Ascending aorta (tissue), 2 donors: ENCODE data around the gene WNK2. TPM values are rescaled to one million over a fixed set of nuclear protein-coding genes. Genes with fewer than 3 reads are reported as not detected.
A peak's percentile ranks its signal among the peaks of the same experiment; 100 is the strongest.

Source experiments
- DNase-seq, 2 donors: peaks; one replicate each; pipeline ENCODE4 v3.0.0-alpha.2; 2019; ENCODE audit warnings: low spot score in 2 of 2
- H3K27ac ChIP-seq, 2 donors: fragments of 200-600 bp; sonication (generic); one replicate each; pipeline ENCODE4 v1.5.1; 2016 to 2017; ENCODE audit warnings: mild to moderate bottlenecking in 1 of 2
- H3K27me3 ChIP-seq: fragments of 200-600 bp; sonication (generic); one replicate; pipeline ENCODE4 v1.5.1; 2017
- H3K36me3 ChIP-seq, 2 donors: fragments of 200-600 bp; sonication (generic); one replicate each; pipeline ENCODE4 v1.5.1; 2016
- H3K4me1 ChIP-seq, 2 donors: fragments of 200-600 bp; sonication (generic); one replicate each; pipeline ENCODE4 v1.5.1; 2016 to 2017; ENCODE audit warnings: mild to moderate bottlenecking in 1 of 2
- H3K4me3 ChIP-seq, 2 donors: fragments of 200-600 bp; sonication (generic); one replicate each; pipeline ENCODE4 v1.5.1; 2016 to 2017; ENCODE audit warnings: mild to moderate bottlenecking in 1 of 2
- H3K9me3 ChIP-seq, 2 donors: fragments of 200-600 bp; sonication (generic); one replicate each; pipeline ENCODE4 v1.5.1; 2016
- CTCF ChIP-seq, 3 experiments: fragments of 200-600 bp in 2 of 3; fragments of 450-650 bp in 1 of 3; sonication (generic) in 2 of 3; IDR thresholded peaks; one replicate each; pipeline ENCODE4 v1.5.1; 2016 to 2019; ENCODE audit warnings: antibody characterized with exemption in 3 of 3, mild to moderate bottlenecking in 1 of 3, moderate library complexity in 1 of 3
- intact Hi-C: fragments of 100-400 bp; cut with DNase I; formaldehyde crosslinking; loops from one replicate; pipeline ENCODE4 v1.15.1; 2023
- total RNA-seq: library from RNA; depleted of rRNA; stranded (reverse); fragments of >200 nt; gene quantifications from one replicate; pipeline ENCODE4 v1.1.0, GENCODE V29; 2016

Gene WNK2
- total RNA-seq, 1 donor from 2014 or later, result not detected

- intact Hi-C loops, result no loop called here
- TF ChIP-seq CTCF (IDR thresholded peaks at IDR 0.05), result peak in 2 of 3 experiments; percentile 18 to 38
- no peak overlapping the region for H3K4me3 ChIP-seq
- H3K4me1 ChIP-seq, result peaks cover 0 to 3% of the 10 kb centered on the region in 2 donors
- peak in 1 of 2 donors; percentile 63 for DNase-seq
- H3K9me3 ChIP-seq, result no peaks in the 10 kb centered on the region
- no peak overlapping the region for H3K27ac ChIP-seq
- H3K36me3 ChIP-seq, result no peaks in the 10 kb centered on the region
- H3K27me3 ChIP-seq, result no peaks in the 10 kb centered on the region
These were observed 118.8 kb downstream of the WNK2 start for GRCh38 chr9:93302586-93303257.

- TF ChIP-seq CTCF (IDR thresholded peaks at IDR 0.05), result no peak
- intact Hi-C loops, result no loop called here
- Histone ChIP-seq H3K27ac (no peak overlapping the region), H3K36me3 (no peaks in the 10 kb centered on the region), H3K27me3 (no peaks in the 10 kb centered on the region), H3K4me3 (no peak overlapping the region), H3K4me1 (peaks cover 0 to 3% of the 10 kb centered on the region in 2 donors), H3K9me3 (no peaks in the 10 kb centered on the region)
- peak in 1 of 2 donors; percentile 46 for DNase-seq
These were observed 119.4 kb downstream of the WNK2 start for GRCh38 chr9:93303258-93303771.

GRCh38 chr9:93303806-93304573 lies 120.1 kb downstream of the WNK2 start:
- Histone ChIP-seq H3K27ac (no peak overlapping the region), H3K9me3 (no peaks in the 10 kb centered on the region), H3K4me1 (peaks cover 0 to 3% of the 10 kb centered on the region in 2 donors), H3K27me3 (no peaks in the 10 kb centered on the region), H3K4me3 (no peak overlapping the region), H3K36me3 (no peaks in the 10 kb centered on the region)
- no peak for TF ChIP-seq CTCF (IDR thresholded peaks at IDR 0.05)
- intact Hi-C loops, result no loop called here
- peak in 1 of 2 donors; percentile 33 for DNase-seq

- H3K9me3 ChIP-seq, result no peaks in the 10 kb centered on the region
- H3K27me3 ChIP-seq, result no peaks in the 10 kb centered on the region
- intact Hi-C loops, result loop anchor here (1.0 kb wide), 1 partner anchor 145 kb away; no protein-coding TSS in a partner anchor
- no peaks in the 10 kb centered on the region for H3K36me3 ChIP-seq
- peak; percentile 31 to 63 (median 38) for TF ChIP-seq CTCF (IDR thresholded peaks at IDR 0.05)
- DNase-seq, result peak in 1 of 2 donors; percentile 67
- H3K4me3 ChIP-seq, result no peak overlapping the region
- peak overlapping the region; percentile 12 to 37 for H3K27ac ChIP-seq
- peaks cover 0 to 3% of the 10 kb centered on the region in 2 donors for H3K4me1 ChIP-seq
These were observed 120.9 kb downstream of the WNK2 start for GRCh38 chr9:93304574-93305496.

GRCh38 chr9:93305497-93306020 lies 121.6 kb downstream of the WNK2 start:
- Histone ChIP-seq H3K27ac (peak overlapping the region; percentile 12 to 37), H3K4me3 (no peak overlapping the region), H3K4me1 (peaks cover 0 to 3% of the 10 kb centered on the region in 2 donors), H3K9me3 (no peaks in the 10 kb centered on the region), H3K27me3 (no peaks in the 10 kb centered on the region), H3K36me3 (no peaks in the 10 kb centered on the region)
- no peak for TF ChIP-seq CTCF (IDR thresholded peaks at IDR 0.05)
- DNase-seq, result peak in 1 of 2 donors; percentile 61
- intact Hi-C loops, result loop anchor here (1.0 kb wide), 1 partner anchor 145 kb away; no protein-coding TSS in a partner anchor
